HepG2 (cell line): Measurements from ENCODE around the gene REM2. TPM values are rescaled to one million over a fixed set of nuclear protein-coding genes. Genes with fewer than 3 reads are reported as not detected.

ENCODE experiments used
- ATAC-seq: fragments of 200-7000 bp; cut with Tn5 transposase; 3 replicates; pipeline ENCODE4 v1.9.1; 2020; ENCODE audit warnings: mild to moderate bottlenecking, moderate library complexity
- BruUV-seq: library from RNA; stranded (reverse); fragments of 400-500 nt; replicated peaks from 2 replicates; lab custom pipeline; 2021; lab: Mats Ljungman, UMichigan
- CTCF ChIA-PET: fragments of 300-600 bp; formaldehyde crosslinking; extraction: SDS; loops from one replicate; lab custom pipeline; 2021; ENCODE audit warnings: low total read pairs, inconsistent platforms, low intra/inter-chr PET ratio; lab: Yijun Ruan, JAX
- POLR2A ChIA-PET: fragments of 350-600 bp; sonication (Branson Sonifier 250); formaldehyde crosslinking; loops from one replicate; lab custom pipeline; 2020; ENCODE audit warnings: antibody characterized with exemption, inconsistent platforms; lab: Yijun Ruan, JAX
- DNase-seq: peaks from one replicate; pipeline ENCODE4 v3.0.0-alpha.2; 2015; ENCODE audit warnings: low spot score
- FAIRE-seq: peaks from 3 replicates; lab custom pipeline; 2011; peaks lifted over from hg19 to GRCh38; lab: Jason Lieb, UNC
- H2AFZ ChIP-seq: one replicate; pipeline ENCODE4 v1.6.1; 2011; ENCODE audit warnings: low read length, inconsistent platforms
- H3K27ac ChIP-seq: fragments of 300-600 bp; 3 replicates; pipeline ENCODE4 v1.8.0; 2011; ENCODE audit warnings: mixed run types, mild to moderate bottlenecking, mixed read lengths, low read length, inconsistent platforms; ENCODE audit not compliant: insufficient read depth; ENCODE audit errors: extremely low read length
- H3K27me3 ChIP-seq, 2 experiments: fragments of 200-600 bp in 1 of 2; 2 replicates in 1 of 2; 3 replicates in 1 of 2; pipeline versions ENCODE4 v1.6.0 to v1.8.0; 2011; ENCODE audit warnings: low read length in 2 of 2, mild to moderate bottlenecking in 2 of 2, moderate library complexity in 2 of 2, inconsistent platforms in 1 of 2; ENCODE audit not compliant: insufficient read depth in 2 of 2, control insufficient read depth in 1 of 2
- H3K36me3 ChIP-seq, 2 experiments: fragments of 200-600 bp in 1 of 2; replicated peaks in 1 of 2; 2 replicates in 1 of 2; 3 replicates in 1 of 2; pipeline versions ENCODE4 v1.5.1 to v1.8.0; 2011; ENCODE audit warnings: low read length in 2 of 2, inconsistent platforms in 1 of 2; ENCODE audit not compliant: insufficient read depth in 2 of 2, control insufficient read depth in 1 of 2
- H3K4me1 ChIP-seq: 2 replicates; pipeline ENCODE4 v1.5.1; 2012; ENCODE audit warnings: low read length, inconsistent platforms; ENCODE audit not compliant: insufficient read depth
- H3K4me2 ChIP-seq: 2 replicates; pipeline ENCODE4 v1.6.0; 2011; ENCODE audit warnings: low read depth, low read length, inconsistent platforms
- H3K4me3 ChIP-seq, 3 experiments: fragments of 200-600 bp in 1 of 3; sonication (generic), shearing (Covaris generic) in 1 of 3; replicated peaks in 1 of 3; 2 replicates each; pipeline ENCODE4 v1.5.1; 2011 to 2016; ENCODE audit warnings: low read length in 3 of 3, inconsistent platforms in 2 of 3, low read depth in 2 of 3, mild to moderate bottlenecking in 2 of 3, control low read depth in 1 of 3, mixed read lengths in 1 of 3; ENCODE audit not compliant: insufficient read depth in 1 of 3
- H3K79me2 ChIP-seq: one replicate; pipeline ENCODE4 v1.6.1; 2011; ENCODE audit warnings: low read length, inconsistent platforms; ENCODE audit not compliant: insufficient read depth
- H3K9ac ChIP-seq: 2 replicates; pipeline ENCODE4 v1.6.0; 2011; ENCODE audit warnings: mild to moderate bottlenecking, low read depth, low read length, inconsistent platforms; ENCODE audit not compliant: insufficient read depth
- H3K9me3 ChIP-seq: 2 replicates; pipeline ENCODE4 v1.5.1; 2012; ENCODE audit warnings: mild to moderate bottlenecking, low read length
- H4K20me1 ChIP-seq: 2 replicates; pipeline ENCODE4 v1.6.0; 2011; ENCODE audit warnings: inconsistent platforms, mild to moderate bottlenecking, low read length, moderate library complexity; ENCODE audit not compliant: insufficient read depth
- CHCHD3 ChIP-seq: sonication (generic); formaldehyde crosslinking; IDR thresholded peaks from 2 replicates; pipeline ENCODE4 v1.8.0; 2022; ENCODE audit warnings: mild to moderate bottlenecking, missing genetic modification reagents, moderate library complexity
- GPN1 ChIP-seq: sonication (generic); formaldehyde crosslinking; IDR thresholded peaks from 2 replicates; pipeline ENCODE4 v1.5.1; 2020; ENCODE audit warnings: missing genetic modification reagents, borderline replicate concordance
- HES4 ChIP-seq: sonication (generic); formaldehyde crosslinking; IDR thresholded peaks from 2 replicates; pipeline ENCODE4 v1.9.0; 2021; ENCODE audit warnings: mild to moderate bottlenecking, missing genetic modification reagents, borderline replicate concordance
- KAT2B ChIP-seq: fragments of 150-350 bp; IDR thresholded peaks from 2 replicates; pipeline ENCODE4 v1.6.1; 2014; ENCODE audit warnings: low read depth, low read length, borderline replicate concordance
- KDM5B ChIP-seq: sonication (generic); formaldehyde crosslinking; IDR thresholded peaks from 2 replicates; pipeline ENCODE4 v1.4.0; 2020; ENCODE audit warnings: missing genetic modification reagents, mild to moderate bottlenecking, borderline replicate concordance
- MIER2 ChIP-seq: IDR thresholded peaks from 2 replicates; pipeline ENCODE4 v1.6.1; 2016; ENCODE audit warnings: missing biosample characterization, missing genetic modification reagents
- MIER3 ChIP-seq: IDR thresholded peaks from 2 replicates; pipeline ENCODE4 v1.6.1; 2016; ENCODE audit warnings: missing compliant biosample characterization, borderline replicate concordance
- RFXANK ChIP-seq: IDR thresholded peaks from 2 replicates; pipeline ENCODE4 v1.6.1; 2016
- RXRA ChIP-seq: sonication (generic); formaldehyde crosslinking; IDR thresholded peaks from 2 replicates; pipeline ENCODE4 v1.5.1; 2020; ENCODE audit warnings: missing genetic modification reagents
- SMAD9 ChIP-seq: sonication (generic); formaldehyde crosslinking; IDR thresholded peaks from 2 replicates; pipeline ENCODE4 v1.5.1; 2020; ENCODE audit warnings: mild to moderate bottlenecking, missing genetic modification reagents
- ZKSCAN5 ChIP-seq: sonication (generic); formaldehyde crosslinking; IDR thresholded peaks from 2 replicates; pipeline ENCODE4 v1.5.1; 2020; ENCODE audit warnings: mild to moderate bottlenecking, missing genetic modification reagents
- ZNF354B ChIP-seq: sonication (generic); formaldehyde crosslinking; IDR thresholded peaks from 2 replicates; pipeline ENCODE4 v1.8.0; 2022; ENCODE audit warnings: mild to moderate bottlenecking, missing genetic modification reagents
- ZNF367 ChIP-seq: sonication (generic); formaldehyde crosslinking; IDR thresholded peaks from 2 replicates; pipeline ENCODE4 v1.4.0; 2020; ENCODE audit warnings: missing genetic modification reagents, borderline replicate concordance
- ZNF775 ChIP-seq: sonication (generic); formaldehyde crosslinking; IDR thresholded peaks from 2 replicates; pipeline ENCODE4 v1.4.0; 2020; ENCODE audit warnings: missing genetic modification reagents, mild to moderate bottlenecking, moderate library complexity, borderline replicate concordance
- ZNF792 ChIP-seq: IDR thresholded peaks from 2 replicates; pipeline ENCODE4 v1.6.1; 2016
- ZSCAN31 ChIP-seq: sonication (generic); formaldehyde crosslinking; IDR thresholded peaks from 2 replicates; pipeline ENCODE4 v1.5.0; 2020; ENCODE audit warnings: low read depth, mild to moderate bottlenecking, missing genetic modification reagents
- WGBS: methylation state at CpG from one replicate; pipeline ENCODE4 v1.1.6; 2017; ENCODE audit warnings: low lambda C conversion rate; 5-methylcytosine and 5-hydroxymethylcytosine counted together
- in situ Hi-C: cut with HindIII; loops from 2 replicates; pipeline ENCODE4 v1.10.0; 2017; ENCODE audit warnings: low pct_unique_long_range_greater_than_20kb; ENCODE audit not compliant: extremely low pct_ligation_motif_present
- intact Hi-C: fragments of 100-400 bp; cut with micrococcal nuclease; formaldehyde crosslinking; loops from one replicate; pipeline ENCODE4 v1.10.0; 2022; ENCODE audit not compliant: unreplicated experiment
- polyA plus RNA-seq, 8 experiments: library from polyadenylated mRNA; depleted of rRNA in 3 of 8; stranded (reverse) in 7 of 8; unstranded in 1 of 8; fragments of >200 nt; fragmentation: Illumina TruSeq in 4 of 8; extraction: Trizol in 4 of 8; gene quantifications; 2 replicates each; pipeline versions ENCODE4 v1.2.1 to v1.2.3, GENCODE V29; 2011 to 2016; ENCODE audit warnings: low read depth in 4 of 8, missing spikeins in 1 of 8, mixed read lengths in 1 of 8; ENCODE audit not compliant: insufficient read depth in 1 of 8
- total RNA-seq, 5 experiments: library from RNA; depleted of rRNA; stranded (reverse); fragments of >200 nt; fragmentation: Illumina TruSeq; extraction: Trizol; gene quantifications; 2 replicates each; pipeline ENCODE4 v1.2.3, GENCODE V29; 2016; ENCODE audit warnings: low read depth in 1 of 5
- TF ChIP-seq, protein P1 (sequence below): sonication (generic); formaldehyde crosslinking; IDR thresholded peaks from 2 replicates; pipeline ENCODE4 v1.5.0; 2020; ENCODE audit warnings: missing genetic modification reagents, mild to moderate bottlenecking, borderline replicate concordance
- TF ChIP-seq, protein P2 (sequence below): sonication (generic); formaldehyde crosslinking; IDR thresholded peaks from 2 replicates; pipeline ENCODE4 v1.4.0; 2020; ENCODE audit warnings: missing genetic modification reagents

REM2 gene
- total and polyA plus RNA-seq, 2 of the 13 experiments (the other 11 are each of a cell fraction or from before 2014, with no cell fraction given), result 0.20 TPM; not detected in 1

DNA sequence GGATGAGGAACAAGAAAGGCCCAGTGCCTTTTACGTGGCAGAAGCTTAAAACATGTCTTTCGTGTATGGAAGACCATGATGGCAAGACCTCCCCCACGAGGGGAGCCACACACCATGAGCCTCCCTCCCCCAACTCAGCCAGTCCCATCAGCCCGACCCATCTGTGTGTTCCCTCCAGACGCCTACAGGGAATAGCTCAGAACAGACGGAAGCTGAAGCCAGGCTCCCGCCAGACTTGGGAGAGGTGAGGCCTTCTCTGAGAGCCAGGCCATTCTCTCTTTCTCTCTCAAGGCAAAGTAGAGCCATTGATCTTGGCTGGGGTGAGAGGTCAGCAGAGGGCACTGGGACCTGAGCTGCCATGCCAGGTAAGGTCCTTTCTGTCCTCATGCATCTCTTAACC is 9.5 kb downstream of the REM2 start (continued):
- TF ChIP-seq, protein P1, sequence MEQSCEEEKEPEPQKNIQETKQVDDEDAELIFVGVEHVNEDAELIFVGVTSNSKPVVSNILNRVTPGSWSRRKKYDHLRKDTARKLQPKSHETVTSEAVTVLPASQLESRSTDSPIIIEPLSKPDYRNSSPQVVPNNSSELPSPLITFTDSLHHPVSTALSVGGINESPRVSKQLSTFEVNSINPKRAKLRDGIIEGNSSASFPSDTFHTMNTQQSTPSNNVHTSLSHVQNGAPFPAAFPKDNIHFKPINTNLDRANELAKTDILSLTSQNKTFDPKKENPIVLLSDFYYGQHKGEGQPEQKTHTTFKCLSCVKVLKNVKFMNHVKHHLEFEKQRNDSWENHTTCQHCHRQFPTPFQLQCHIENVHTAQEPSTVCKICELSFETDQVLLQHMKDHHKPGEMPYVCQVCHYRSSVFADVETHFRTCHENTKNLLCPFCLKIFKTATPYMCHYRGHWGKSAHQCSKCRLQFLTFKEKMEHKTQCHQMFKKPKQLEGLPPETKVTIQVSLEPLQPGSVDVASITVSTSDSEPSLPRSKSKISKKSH (CRISPR knock-in tag), result peak; percentile 41; the same call in 1 of the 2 replicates
- TF ChIP-seq, all 625 proteins: peak for 6

GRCh38 chr14:22893706-22894105 is 10.7 kb downstream of the REM2 start:
- no peak overlapping the region for H3K9ac ChIP-seq
- CTCF ChIA-PET, result no interaction called here
- in situ Hi-C loops, result no loop called here
- no peak overlapping the region for H3K4me2 ChIP-seq
- no peaks in the 10 kb centered on the region for H3K36me3 ChIP-seq
- H3K4me3 ChIP-seq, result no peak overlapping the region
- H4K20me1 ChIP-seq, result no peaks in the 10 kb centered on the region
- BruUV-seq, result no TSS peak
- H3K4me1 ChIP-seq, result no peaks in the 10 kb centered on the region
- H3K79me2 ChIP-seq, result no peaks in the 10 kb centered on the region
- 69% methylated on average over 4 of the region's 4 CpGs for WGBS
- no peak for FAIRE-seq
- peaks cover 6 to 21% of the 10 kb centered on the region in 2 experiments; a peak in 4 of 5 replicates for H3K27me3 ChIP-seq
- H3K9me3 ChIP-seq, result no peaks in the 10 kb centered on the region
- no peak for ATAC-seq
- POLR2A ChIA-PET, result interaction anchor here (0.6 kb wide), 1 partner anchor 303 kb away, joined by 3 read pairs; no protein-coding TSS in a partner anchor
- TF ChIP-seq MIER2 (CRISPR knock-in tag) (no peak), ZNF792 (CRISPR knock-in tag) (no peak), KDM5B (CRISPR knock-in tag) (no peak), ZSCAN31 (CRISPR knock-in tag) (no peak), HES4 (CRISPR knock-in tag) (no peak), MIER3 (no peak), CHCHD3 (no peak), RXRA (CRISPR knock-in tag) (no peak), ZNF367 (no peak), GPN1 (CRISPR knock-in tag) (no peak), SMAD9 (CRISPR knock-in tag) (no peak), ZNF775 (CRISPR knock-in tag) (no peak), KAT2B (no peak), ZKSCAN5 (CRISPR knock-in tag) (no peak), RFXANK (no peak), ZNF354B (CRISPR knock-in tag) (no peak)
- TF ChIP-seq, protein P2, sequence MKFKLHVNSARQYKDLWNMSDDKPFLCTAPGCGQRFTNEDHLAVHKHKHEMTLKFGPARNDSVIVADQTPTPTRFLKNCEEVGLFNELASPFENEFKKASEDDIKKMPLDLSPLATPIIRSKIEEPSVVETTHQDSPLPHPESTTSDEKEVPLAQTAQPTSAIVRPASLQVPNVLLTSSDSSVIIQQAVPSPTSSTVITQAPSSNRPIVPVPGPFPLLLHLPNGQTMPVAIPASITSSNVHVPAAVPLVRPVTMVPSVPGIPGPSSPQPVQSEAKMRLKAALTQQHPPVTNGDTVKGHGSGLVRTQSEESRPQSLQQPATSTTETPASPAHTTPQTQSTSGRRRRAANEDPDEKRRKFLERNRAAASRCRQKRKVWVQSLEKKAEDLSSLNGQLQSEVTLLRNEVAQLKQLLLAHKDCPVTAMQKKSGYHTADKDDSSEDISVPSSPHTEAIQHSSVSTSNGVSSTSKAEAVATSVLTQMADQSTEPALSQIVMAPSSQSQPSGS, result no peak
- TF ChIP-seq, all 625 proteins: peak for 0
- Histone ChIP-seq H3K27ac (no peak overlapping the region), H2AFZ (no peak overlapping the region)
- no peak for DNase-seq
- intact Hi-C loops, result no loop called here
